Measurements from ENCODE around the gene CLEC18B.
"Not testable (repeated sequence)": the region's sequence is repeated elsewhere in the genome, so short reads cannot be mapped to it uniquely, and the experiment has no call there.

CLEC18B gene

GRCh38 chr16:74443624-74444346, 22.5 kb upstream of the CLEC18B start:
- not testable (repeated sequence) for DNase-seq

GRCh38 chr16:74439685-74440084, 18.4 kb upstream of the CLEC18B start:
- DNase-seq = peak; percentile 29 to 62 (median 50)

GRCh38 chr16:74438492-74438979, 17.3 kb upstream of the CLEC18B start:
- DNase-seq = peak in 1 of 3 donors; percentile 21

- DNase-seq = no peak
Measured at GRCh38 chr16:74431516-74431915, 10.2 kb upstream of the CLEC18B start.

GRCh38 chr16:74430036-74430712, 8.9 kb upstream of the CLEC18B start:
- DNase-seq = peak; percentile 27 to 43 (median 41)

GRCh38 chr16:74428493-74428892, 7.2 kb upstream of the CLEC18B start:
- DNase-seq = not testable (repeated sequence)

GRCh38 chr16:74425751-74426150, 4.5 kb upstream of the CLEC18B start:
- peak; percentile 14 to 34 (median 29) for DNase-seq

GRCh38 chr16:74423721-74424120, 2.4 kb upstream of the CLEC18B start:
- not testable (repeated sequence) for DNase-seq

- not testable (repeated sequence) for DNase-seq
Measured at GRCh38 chr16:74422086-74422485, 808 bp upstream of the CLEC18B start.

GRCh38 chr16:74421482-74421785, 156 bp upstream of the CLEC18B start:
- peak in 1 of 3 donors; percentile 8 for DNase-seq

- DNase-seq = not testable (repeated sequence)
Measured at GRCh38 chr16:74419811-74420210, 1.5 kb downstream of the CLEC18B start.

GRCh38 chr16:74417897-74418296, 3.4 kb downstream of the CLEC18B start:
- not testable (repeated sequence) for DNase-seq

GRCh38 chr16:74413920-74414319, 7.4 kb downstream of the CLEC18B start:
- DNase-seq = peak in 1 of 3 donors; percentile 5

- DNase-seq = peak in 1 of 3 donors; percentile 13
Measured at GRCh38 chr16:74413485-74413884, 7.8 kb downstream of the CLEC18B start.

- peak in 1 of 3 donors; percentile 10 for DNase-seq
Measured at GRCh38 chr16:74412775-74413390, 8.4 kb downstream of the CLEC18B start.

GRCh38 chr16:74412138-74412774, 9.0 kb downstream of the CLEC18B start:
- not testable (repeated sequence) for DNase-seq

- peak in 1 of 3 donors; percentile 16 for DNase-seq
Measured at GRCh38 chr16:74410981-74411380, 10.3 kb downstream of the CLEC18B start.

GRCh38 chr16:74410057-74410957, 11.0 kb downstream of the CLEC18B start:
- not testable (repeated sequence) for DNase-seq

- DNase-seq = peak in 1 of 3 donors; percentile 13
Measured at GRCh38 chr16:74409185-74409981, 11.9 kb downstream of the CLEC18B start.

GRCh38 chr16:74407362-74407705, 13.9 kb downstream of the CLEC18B start:
- peak in 2 of 3 donors; percentile 10 to 16 for DNase-seq
